Immature natural killer cell (primary cell): Measurements from ENCODE around the gene ERP27. TPM values are rescaled to one million over a fixed set of nuclear protein-coding genes. Genes with fewer than 3 reads are reported as not detected.

Experiments
- DNase-seq, 3 donors: peaks; one replicate each; pipeline ENCODE4 v3.0.0; 2022; ENCODE audit warnings: mixed read lengths in 1 of 3
- H3K27ac Mint-ChIP-seq, 6 donors: one replicate each; pipeline ENCODE4 v1.8.0; 2020; ENCODE audit warnings: mixed read lengths in 6 of 6, mild to moderate bottlenecking in 5 of 6, inconsistent platforms in 4 of 6, moderate library complexity in 3 of 6
- H3K27me3 Mint-ChIP-seq, 3 donors: one replicate each; pipeline ENCODE4 v1.8.0; 2020 to 2021; ENCODE audit warnings: low read depth in 3 of 3, mild to moderate bottlenecking in 3 of 3, mixed read lengths in 3 of 3, moderate library complexity in 3 of 3, inconsistent platforms in 1 of 3
- H3K36me3 Mint-ChIP-seq, 3 donors: one replicate each; pipeline ENCODE4 v1.8.0; 2020; ENCODE audit warnings: mixed read lengths in 3 of 3, inconsistent platforms in 2 of 3, mild to moderate bottlenecking in 2 of 3
- H3K4me1 Mint-ChIP-seq, 2 donors: one replicate each; pipeline ENCODE4 v1.8.0; 2020; ENCODE audit warnings: inconsistent platforms in 2 of 2, mild to moderate bottlenecking in 2 of 2, mixed read lengths in 2 of 2, moderate library complexity in 1 of 2
- H3K4me3 Mint-ChIP-seq, 5 donors: one replicate each; pipeline ENCODE4 v1.8.0; 2020; ENCODE audit warnings: mild to moderate bottlenecking in 5 of 5, mixed read lengths in 5 of 5, inconsistent platforms in 3 of 5, moderate library complexity in 3 of 5
- H3K9me3 Mint-ChIP-seq, 6 donors: one replicate each; pipeline ENCODE4 v1.8.0; 2020; ENCODE audit warnings: mild to moderate bottlenecking in 6 of 6, mixed read lengths in 6 of 6, inconsistent platforms in 4 of 6, moderate library complexity in 3 of 6
- polyA plus RNA-seq, 3 donors: library from polyadenylated mRNA; unstranded; fragments of 300-500 nt; fragmentation: Illumina TruSeq; gene quantifications; one replicate each; pipeline ENCODE4 v1.2.3, GENCODE V29; 2021

Gene ERP27
- polyA plus RNA-seq, 3 donors from 2014 or later = 2.5 to 3.8 (median 3.8) TPM

- H3K4me3 Mint-ChIP-seq = peak overlapping the region in 1 of 5 donors; percentile 1
- H3K4me1 Mint-ChIP-seq = peaks cover 58 to 66% of the 10 kb centered on the region in 2 donors
- peaks cover 3 to 6% (median 4%) of the 10 kb centered on the region in 3 donors for H3K27me3 Mint-ChIP-seq
- H3K36me3 Mint-ChIP-seq = peaks cover 50 to 70% (median 66%) of the 10 kb centered on the region in 3 donors
- DNase-seq = no peak
- H3K9me3 Mint-ChIP-seq = no peaks in the 10 kb centered on the region
- peak overlapping the region; percentile 39 to 98 (median 80) for H3K27ac Mint-ChIP-seq
These were observed 7.8 kb upstream of the ERP27 start for GRCh38 chr12:14946162-14946561.

DNA sequence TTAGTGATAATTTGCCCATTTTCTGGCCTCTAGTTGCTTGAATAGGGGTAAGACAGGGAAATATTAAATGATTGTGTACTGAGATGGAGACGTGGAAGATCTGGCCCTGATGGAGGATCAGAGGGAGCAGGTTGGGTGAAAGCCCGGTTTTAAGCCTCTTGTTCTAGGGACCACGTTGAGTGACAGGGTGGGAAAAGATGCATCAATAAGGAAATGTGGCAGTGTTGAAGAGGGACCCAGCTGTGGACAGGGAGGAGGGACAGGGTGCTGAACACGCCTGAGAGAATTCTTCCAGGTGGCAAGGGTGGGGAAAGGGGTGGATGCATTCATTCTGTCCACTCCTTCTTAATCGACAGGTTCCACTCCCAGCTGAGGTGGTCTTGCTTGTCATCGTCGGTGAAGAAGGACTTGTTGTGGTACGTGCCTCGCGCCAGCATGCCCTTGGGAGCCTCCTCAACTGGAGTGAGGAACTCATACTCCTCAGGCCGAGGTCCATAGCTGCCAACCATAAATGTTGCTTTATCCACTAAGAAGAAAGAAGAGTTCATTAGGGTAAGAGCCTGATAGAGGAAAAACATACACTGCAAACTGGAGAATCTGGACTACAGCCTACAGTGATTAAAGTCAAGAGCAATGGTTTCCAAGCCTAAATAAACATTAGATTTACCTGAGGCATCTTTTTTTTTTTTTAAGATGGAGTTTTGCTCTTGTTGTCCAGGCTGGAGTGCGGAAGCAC, 4.0 kb upstream of the ERP27 start:
- peaks cover 22 to 52% of the 10 kb centered on the region in 2 donors for H3K4me1 Mint-ChIP-seq
- peaks cover 1 to 8% (median 2%) of the 10 kb centered on the region in 3 donors for H3K27me3 Mint-ChIP-seq
- DNase-seq = no peak
- H3K4me3 Mint-ChIP-seq = no peak overlapping the region
- peak overlapping the region; percentile 11 to 56 (median 36) for H3K27ac Mint-ChIP-seq
- no peaks in the 10 kb centered on the region for H3K9me3 Mint-ChIP-seq
- H3K36me3 Mint-ChIP-seq = peaks cover 29 to 48% (median 47%) of the 10 kb centered on the region in 3 donors

- Mint-ChIP-seq H3K4me3 (no peak overlapping the region), H3K27ac (peak overlapping the region in 2 of 6 donors; percentile 9 to 83), H3K4me1 (peaks cover 19 to 47% of the 10 kb centered on the region in 2 donors), H3K9me3 (no peaks in the 10 kb centered on the region), H3K36me3 (peaks cover 22 to 38% (median 38%) of the 10 kb centered on the region in 3 donors), H3K27me3 (peaks cover 1 to 8% (median 2%) of the 10 kb centered on the region in 3 donors)
- no peak for DNase-seq
These were observed 3.0 kb upstream of the ERP27 start for GRCh38 chr12:14941369-14941768.

DNA sequence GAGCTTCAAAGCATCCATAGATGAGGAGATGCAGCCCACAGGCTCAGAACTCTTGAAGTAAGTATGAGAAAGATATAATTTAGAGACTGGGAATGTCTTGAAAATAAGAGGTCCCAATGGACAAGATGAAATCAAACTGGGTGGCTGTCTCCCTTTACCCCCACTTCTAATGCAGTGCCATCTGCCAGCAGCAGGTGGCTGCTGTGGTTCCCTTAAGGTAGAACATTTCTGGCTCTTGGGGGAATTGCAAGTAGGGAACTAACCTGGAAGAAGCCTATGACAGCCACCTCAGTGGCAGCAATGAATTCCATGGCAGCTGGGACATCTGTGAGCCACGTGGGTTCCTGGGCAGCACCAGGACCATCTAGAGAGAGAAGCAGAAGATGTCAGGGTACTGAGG, 648 bp downstream of the ERP27 start:
- no peaks in the 10 kb centered on the region for H3K9me3 Mint-ChIP-seq

GRCh38 chr12:14937014-14937413, 1.3 kb downstream of the ERP27 start:
- no peak for DNase-seq
- H3K27ac Mint-ChIP-seq = peak overlapping the region; percentile 21 to 93 (median 86)
- no peak overlapping the region for H3K4me3 Mint-ChIP-seq
- peaks cover 8 to 29% of the 10 kb centered on the region in 2 donors for H3K4me1 Mint-ChIP-seq
- peaks cover 15 to 31% (median 26%) of the 10 kb centered on the region in 3 donors for H3K36me3 Mint-ChIP-seq
- no peaks in the 10 kb centered on the region for H3K9me3 Mint-ChIP-seq
- H3K27me3 Mint-ChIP-seq = peaks cover 0 to 8% (median 2%) of the 10 kb centered on the region in 3 donors

More for the DNA sequence above, 648 bp downstream of the ERP27 start:
- Mint-ChIP-seq H3K4me3 (no peak overlapping the region), H3K27me3 (peaks cover 1 to 8% (median 2%) of the 10 kb centered on the region in 3 donors), H3K27ac (peak overlapping the region; percentile 21 to 93 (median 86)), H3K36me3 (peaks cover 14 to 31% (median 26%) of the 10 kb centered on the region in 3 donors), H3K4me1 (peaks cover 11 to 29% of the 10 kb centered on the region in 2 donors)
- no peak for DNase-seq

DNA sequence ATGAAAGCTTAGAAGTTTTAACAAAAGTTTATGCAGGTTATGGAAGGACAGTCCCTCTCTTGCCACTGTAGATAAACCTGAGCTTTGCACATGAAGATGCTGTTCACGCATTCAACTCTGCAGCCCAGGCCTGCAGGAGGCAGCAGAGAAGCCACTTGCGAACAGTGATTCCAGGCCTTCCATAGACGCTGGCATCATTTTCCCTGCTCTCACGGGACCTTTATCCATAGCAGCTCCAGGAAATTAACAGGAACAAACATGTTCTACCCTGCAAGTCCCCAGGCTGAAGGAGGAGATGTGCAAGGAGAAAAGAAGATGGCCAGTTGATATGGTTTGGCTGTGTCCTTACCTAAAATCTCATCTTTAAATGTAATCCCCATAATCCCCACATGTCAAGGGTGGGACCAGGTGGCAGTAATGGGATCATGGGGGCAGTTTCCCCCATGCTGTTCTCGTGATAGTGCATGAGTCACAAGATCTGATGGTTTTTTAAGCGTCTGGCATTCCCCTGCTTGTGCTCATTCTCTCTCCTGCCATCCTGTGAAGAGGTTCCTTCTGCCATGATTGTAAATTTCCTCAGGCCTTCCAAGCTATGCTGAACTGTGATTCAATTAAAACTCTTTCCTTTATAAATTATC, 2.0 kb downstream of the ERP27 start:
- Mint-ChIP-seq H3K27ac (peak overlapping the region in 4 of 6 donors; percentile 76 to 93 (median 91)), H3K4me1 (peaks cover 8 to 29% of the 10 kb centered on the region in 2 donors), H3K4me3 (no peak overlapping the region), H3K36me3 (peaks cover 12 to 33% (median 22%) of the 10 kb centered on the region in 3 donors), H3K9me3 (no peaks in the 10 kb centered on the region), H3K27me3 (peaks cover 0 to 8% (median 2%) of the 10 kb centered on the region in 3 donors)
- no peak for DNase-seq

GRCh38 chr12:14935031-14935430, 3.3 kb downstream of the ERP27 start:
- peaks cover 12 to 40% (median 22%) of the 10 kb centered on the region in 3 donors for H3K36me3 Mint-ChIP-seq
- peaks cover 8 to 27% of the 10 kb centered on the region in 2 donors for H3K4me1 Mint-ChIP-seq
- no peaks in the 10 kb centered on the region for H3K9me3 Mint-ChIP-seq
- H3K27me3 Mint-ChIP-seq = peaks cover 0 to 6% (median 2%) of the 10 kb centered on the region in 3 donors
- peak overlapping the region in 3 of 6 donors; percentile 14 to 45 (median 20) for H3K27ac Mint-ChIP-seq
- DNase-seq = no peak
- H3K4me3 Mint-ChIP-seq = no peak overlapping the region

DNA sequence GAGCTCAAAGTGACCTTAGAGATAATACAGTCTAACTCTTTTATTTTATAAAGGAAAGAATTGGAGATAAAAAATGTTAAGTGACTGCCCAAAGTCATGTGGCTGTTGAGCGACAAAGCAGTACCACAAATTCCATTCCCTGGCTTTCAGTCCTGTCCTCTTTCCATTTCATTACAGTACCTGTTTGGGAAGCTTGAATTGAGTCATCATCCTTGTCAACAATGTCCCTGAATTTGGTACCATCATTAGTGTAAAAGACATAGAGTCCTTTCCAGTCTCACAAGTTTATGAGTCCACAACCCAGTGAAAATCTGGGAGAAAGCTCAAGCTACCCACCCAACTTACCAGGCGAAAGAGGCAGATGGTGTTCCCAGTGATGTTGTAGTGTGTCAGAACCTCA, 3.8 kb downstream of the ERP27 start:
- Mint-ChIP-seq H3K27me3 (peaks cover 0 to 3% (median 2%) of the 10 kb centered on the region in 3 donors), H3K4me1 (peaks cover 8 to 22% of the 10 kb centered on the region in 2 donors), H3K4me3 (no peak overlapping the region), H3K36me3 (peaks cover 12 to 40% (median 22%) of the 10 kb centered on the region in 3 donors), H3K9me3 (no peaks in the 10 kb centered on the region), H3K27ac (peak overlapping the region in 2 of 6 donors; percentile 14 to 20)
- no peak for DNase-seq

DNA sequence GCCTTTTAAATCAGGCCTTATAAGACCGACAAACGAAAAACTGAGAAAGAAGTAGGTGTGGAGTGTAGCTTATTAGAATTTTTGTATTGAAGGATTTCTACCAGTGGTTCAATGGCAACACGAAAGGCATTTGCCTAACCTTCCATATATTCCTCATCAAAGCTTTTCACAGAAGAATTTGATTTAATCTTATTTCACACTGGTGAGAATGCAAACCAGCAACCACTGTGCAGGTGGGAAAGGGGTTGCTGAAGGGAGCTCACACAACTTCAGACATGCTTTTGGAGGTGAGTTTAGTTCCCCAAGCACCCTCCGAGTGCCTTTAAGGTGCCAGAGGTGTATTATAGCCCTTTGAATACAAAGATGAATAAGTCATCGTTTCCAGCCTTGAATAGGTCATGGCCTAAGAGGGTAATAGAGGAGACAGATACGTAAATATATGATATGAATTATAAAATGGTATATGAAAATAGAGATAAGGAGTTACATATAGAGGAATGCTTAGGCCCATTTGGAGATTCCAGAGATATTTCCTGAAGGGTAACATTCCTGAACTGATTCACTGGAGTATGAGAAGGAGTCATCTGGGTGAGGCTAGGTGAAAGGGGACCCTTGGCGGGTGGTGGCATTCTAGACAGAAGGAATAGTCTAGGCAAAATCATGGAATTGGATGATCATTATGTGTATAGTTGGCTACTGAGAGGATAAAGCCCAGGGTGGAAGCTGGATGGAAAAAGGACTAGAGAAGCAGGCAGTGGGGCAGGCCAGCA, 6.4 kb downstream of the ERP27 start:
- no peak for DNase-seq
- Mint-ChIP-seq H3K27ac (peak overlapping the region in 2 of 6 donors; percentile 19 to 42), H3K4me1 (peaks cover 1% of the 10 kb centered on the region in 2 donors), H3K27me3 (peaks cover 0 to 3% (median 0%) of the 10 kb centered on the region in 3 donors), H3K36me3 (peaks cover 23 to 56% (median 26%) of the 10 kb centered on the region in 3 donors), H3K9me3 (no peaks in the 10 kb centered on the region), H3K4me3 (no peak overlapping the region)

DNA sequence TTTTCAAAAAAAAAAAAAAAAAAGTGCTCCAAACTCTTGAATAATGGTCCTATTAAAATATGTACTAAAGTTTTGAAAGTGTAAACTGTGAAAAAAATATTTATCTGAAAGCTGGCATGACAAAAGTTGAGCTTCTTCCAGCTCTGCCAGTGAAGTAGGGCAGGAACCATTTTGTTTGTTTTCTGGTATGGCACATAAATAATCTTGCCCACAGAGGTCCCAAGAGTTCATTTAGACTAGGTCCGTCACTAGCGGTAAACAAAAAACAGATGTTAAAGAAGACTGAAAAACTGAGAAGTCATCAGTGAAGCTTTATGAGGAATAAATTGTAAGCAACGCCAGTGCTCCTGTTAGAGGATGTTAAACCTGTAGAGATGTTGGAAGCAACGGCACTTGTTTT, 7.0 kb downstream of the ERP27 start:
- Mint-ChIP-seq H3K9me3 (no peaks in the 10 kb centered on the region), H3K27me3 (peaks cover 0 to 3% (median 0%) of the 10 kb centered on the region in 3 donors), H3K4me1 (no peaks in the 10 kb centered on the region), H3K4me3 (no peak overlapping the region), H3K36me3 (peaks cover 23 to 56% (median 26%) of the 10 kb centered on the region in 3 donors), H3K27ac (peak overlapping the region in 1 of 6 donors; percentile 19)
- no peak for DNase-seq

DNA sequence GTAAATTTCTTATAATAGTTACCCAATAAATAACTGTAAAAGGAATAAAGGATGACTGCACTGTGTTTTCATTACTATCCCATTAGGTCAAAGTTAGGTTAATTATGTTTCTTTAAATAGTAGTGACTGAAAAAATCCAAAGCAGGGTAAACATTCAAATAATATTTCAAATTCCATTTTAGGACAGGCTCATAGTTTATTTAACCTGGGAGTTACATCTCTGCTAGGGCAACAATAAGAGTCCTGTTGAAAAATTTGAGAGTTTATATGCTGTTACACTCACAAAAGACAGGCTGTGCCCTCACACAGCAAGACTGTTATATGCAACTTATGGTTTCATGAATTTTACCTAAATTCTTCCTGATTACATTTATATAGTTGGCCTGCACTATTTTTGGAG, 8.0 kb downstream of the ERP27 start:
- H3K9me3 Mint-ChIP-seq = no peaks in the 10 kb centered on the region
- H3K4me1 Mint-ChIP-seq = no peaks in the 10 kb centered on the region
- peaks cover 23 to 56% (median 26%) of the 10 kb centered on the region in 3 donors for H3K36me3 Mint-ChIP-seq
- H3K27ac Mint-ChIP-seq = no peak overlapping the region
- H3K4me3 Mint-ChIP-seq = no peak overlapping the region
- DNase-seq = no peak
- H3K27me3 Mint-ChIP-seq = peaks cover 0 to 3% (median 0%) of the 10 kb centered on the region in 3 donors

GRCh38 chr12:14928931-14929330, 9.4 kb downstream of the ERP27 start:
- Mint-ChIP-seq H3K27me3 (peaks cover 0 to 3% (median 0%) of the 10 kb centered on the region in 3 donors), H3K9me3 (no peaks in the 10 kb centered on the region), H3K36me3 (peaks cover 22 to 49% (median 24%) of the 10 kb centered on the region in 3 donors), H3K27ac (no peak overlapping the region), H3K4me1 (no peaks in the 10 kb centered on the region), H3K4me3 (no peak overlapping the region)
- DNase-seq = no peak

DNA sequence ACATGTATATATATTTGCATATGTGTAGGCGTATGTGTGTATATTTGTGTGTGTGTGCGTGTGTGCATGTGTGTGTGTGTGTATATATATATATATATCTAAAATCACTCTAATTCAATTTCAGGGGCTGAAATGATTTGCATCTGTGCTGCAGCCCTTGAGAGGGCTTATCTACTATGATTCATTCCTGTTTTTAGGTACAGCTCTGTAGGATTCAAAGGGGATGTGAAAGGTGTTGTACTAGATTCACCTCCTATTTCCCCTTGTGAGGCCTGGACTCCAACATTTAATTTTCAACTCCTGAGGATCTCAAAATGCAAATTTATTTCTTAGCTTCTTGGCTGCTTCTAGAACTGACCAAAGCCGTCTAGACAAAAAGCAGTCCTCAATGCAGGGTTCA, 11.1 kb downstream of the ERP27 start:
- Mint-ChIP-seq H3K9me3 (no peaks in the 10 kb centered on the region), H3K36me3 (peaks cover 13 to 36% (median 21%) of the 10 kb centered on the region in 3 donors), H3K27ac (peak overlapping the region in 1 of 6 donors; percentile 65), H3K4me3 (no peak overlapping the region), H3K27me3 (peaks cover 0 to 3% (median 0%) of the 10 kb centered on the region in 3 donors), H3K4me1 (no peaks in the 10 kb centered on the region)
- DNase-seq = no peak
